Neutrophil (primary cell): ENCODE results near the gene CREB5.

Experiments
- H3K27ac ChIP-seq: fragments of 200-600 bp; sonication (generic); 2 replicates; pipeline ENCODE4 v1.5.1; 2016; ENCODE audit warnings: mild to moderate bottlenecking, moderate library complexity
- H3K27me3 ChIP-seq: fragments of 200-600 bp; sonication (generic); 2 replicates; pipeline ENCODE4 v1.6.0; 2016; ENCODE audit warnings: mild to moderate bottlenecking
- H3K36me3 ChIP-seq: fragments of 200-600 bp; sonication (generic); 2 replicates; pipeline ENCODE4 v1.5.1; 2017
- H3K4me1 ChIP-seq, 2 experiments: fragments of 200-600 bp in 1 of 2; sonication (generic) in 1 of 2; 1 replicate in 1 of 2; 2 replicates in 1 of 2; pipeline versions ENCODE4 v1.5.1 to v1.6.1; 2013 to 2016; ENCODE audit warnings: low read depth in 1 of 2, low read length in 1 of 2, mild to moderate bottlenecking in 1 of 2, moderate library complexity in 1 of 2; ENCODE audit not compliant: control insufficient read depth in 1 of 2, insufficient read depth in 1 of 2
- H3K4me3 ChIP-seq, 2 experiments: fragments of 200-600 bp in 1 of 2; sonication (generic) in 1 of 2; 1 replicate in 1 of 2; 2 replicates in 1 of 2; pipeline ENCODE4 v1.5.1; 2013 to 2016; ENCODE audit warnings: low read depth in 1 of 2, low read length in 1 of 2, mild to moderate bottlenecking in 1 of 2, moderate library complexity in 1 of 2
- H3K9me3 ChIP-seq: fragments of 200-600 bp; sonication (generic); 2 replicates; pipeline ENCODE4 v1.5.1; 2016
- TF ChIP-seq, protein P1 (sequence below): fragments of 200-600 bp; sonication (generic); IDR thresholded peaks from 2 replicates; pipeline ENCODE4 v1.5.1; 2016; ENCODE audit warnings: antibody characterized with exemption

CREB5 gene

DNA sequence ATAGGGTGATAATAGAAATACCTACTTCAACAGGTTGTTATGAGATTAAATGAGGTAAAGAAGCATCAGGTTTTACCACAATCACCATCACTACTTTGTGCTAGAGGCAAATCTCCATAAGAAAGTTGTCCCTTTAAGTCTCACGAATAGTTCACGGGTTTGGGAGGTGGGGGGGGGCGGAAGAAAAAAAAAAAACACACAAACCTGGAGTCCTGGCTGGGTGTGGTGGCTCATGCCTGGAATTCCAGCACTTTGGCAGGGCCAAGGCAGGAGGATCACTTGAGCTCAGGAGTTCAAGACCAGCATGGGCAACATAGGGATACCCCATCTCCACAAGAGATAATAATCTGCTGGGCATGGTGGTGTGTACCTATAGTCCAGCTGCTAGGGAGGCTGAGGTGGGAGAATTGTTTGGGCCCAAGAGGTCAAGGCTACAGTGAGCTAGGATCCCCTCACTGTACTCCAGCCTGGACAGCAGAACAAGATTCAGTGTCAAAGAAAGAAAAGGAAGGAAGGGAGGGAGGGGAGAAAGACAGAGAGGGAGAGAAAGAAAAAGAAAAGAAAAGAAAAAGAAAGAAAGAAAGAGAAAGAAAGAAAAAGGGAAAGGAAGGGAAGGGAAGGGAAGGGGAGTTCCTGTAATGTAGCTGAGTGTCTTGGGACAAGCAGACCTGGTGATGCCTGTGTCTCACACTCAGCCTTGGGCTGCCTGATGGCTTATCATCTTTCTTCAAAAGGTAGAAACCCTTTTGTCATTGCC is 231.4 kb downstream of the CREB5 start:
- H3K4me3 ChIP-seq = no peak overlapping the region
- H3K36me3 ChIP-seq = no peaks in the 10 kb centered on the region
- H3K4me1 ChIP-seq = no peaks in the 10 kb centered on the region
- no peaks in the 10 kb centered on the region for H3K9me3 ChIP-seq
- no peak overlapping the region for H3K27ac ChIP-seq
- H3K27me3 ChIP-seq = no peaks in the 10 kb centered on the region
- TF ChIP-seq, protein P1, sequence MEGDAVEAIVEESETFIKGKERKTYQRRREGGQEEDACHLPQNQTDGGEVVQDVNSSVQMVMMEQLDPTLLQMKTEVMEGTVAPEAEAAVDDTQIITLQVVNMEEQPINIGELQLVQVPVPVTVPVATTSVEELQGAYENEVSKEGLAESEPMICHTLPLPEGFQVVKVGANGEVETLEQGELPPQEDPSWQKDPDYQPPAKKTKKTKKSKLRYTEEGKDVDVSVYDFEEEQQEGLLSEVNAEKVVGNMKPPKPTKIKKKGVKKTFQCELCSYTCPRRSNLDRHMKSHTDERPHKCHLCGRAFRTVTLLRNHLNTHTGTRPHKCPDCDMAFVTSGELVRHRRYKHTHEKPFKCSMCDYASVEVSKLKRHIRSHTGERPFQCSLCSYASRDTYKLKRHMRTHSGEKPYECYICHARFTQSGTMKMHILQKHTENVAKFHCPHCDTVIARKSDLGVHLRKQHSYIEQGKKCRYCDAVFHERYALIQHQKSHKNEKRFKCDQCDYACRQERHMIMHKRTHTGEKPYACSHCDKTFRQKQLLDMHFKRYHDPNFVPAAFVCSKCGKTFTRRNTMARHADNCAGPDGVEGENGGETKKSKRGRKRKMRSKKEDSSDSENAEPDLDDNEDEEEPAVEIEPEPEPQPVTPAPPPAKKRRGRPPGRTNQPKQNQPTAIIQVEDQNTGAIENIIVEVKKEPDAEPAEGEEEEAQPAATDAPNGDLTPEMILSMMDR = no peak

GRCh38 chr7:28645866-28646265 is 233.5 kb downstream of the CREB5 start:
- Histone ChIP-seq H3K4me1 (no peaks in the 10 kb centered on the region), H3K4me3 (no peak overlapping the region), H3K36me3 (no peaks in the 10 kb centered on the region), H3K9me3 (no peaks in the 10 kb centered on the region), H3K27me3 (no peaks in the 10 kb centered on the region), H3K27ac (no peak overlapping the region)
- TF ChIP-seq, protein P1 = no peak

DNA sequence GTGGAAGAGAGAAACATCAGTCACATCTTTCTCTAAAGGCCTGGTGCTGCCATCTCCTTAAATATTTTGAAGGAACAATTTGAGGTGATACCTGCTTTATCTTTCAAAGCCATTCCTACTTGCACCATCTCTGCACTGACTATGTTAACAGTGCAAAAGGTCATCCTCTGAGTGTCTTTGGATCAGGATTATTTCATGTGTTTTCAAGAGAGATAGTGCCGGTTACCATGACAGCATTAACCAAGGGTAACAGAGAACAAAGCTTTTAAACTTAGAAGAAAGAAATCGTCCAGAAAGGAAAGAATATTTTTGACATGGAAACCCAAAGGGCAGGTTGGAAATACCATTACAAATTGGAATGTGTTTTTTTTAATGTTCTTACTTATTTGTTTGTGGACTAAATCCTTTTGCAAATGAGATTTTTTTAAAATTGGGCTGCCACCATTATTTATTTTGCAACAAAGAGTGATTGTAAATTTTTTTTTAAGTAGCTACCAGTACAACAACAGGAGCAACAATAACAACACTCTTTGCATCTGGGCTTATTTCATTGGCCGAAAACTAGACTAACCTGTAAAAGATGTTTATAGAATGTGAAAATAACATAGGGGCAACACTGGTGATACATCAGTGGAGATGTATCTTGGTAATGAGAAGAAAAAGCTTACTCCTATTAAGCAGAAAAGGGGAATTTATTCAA is 234.2 kb downstream of the CREB5 start:
- Histone ChIP-seq H3K27ac (no peak overlapping the region), H3K9me3 (no peaks in the 10 kb centered on the region), H3K4me1 (no peaks in the 10 kb centered on the region), H3K27me3 (no peaks in the 10 kb centered on the region), H3K36me3 (no peaks in the 10 kb centered on the region), H3K4me3 (no peak overlapping the region)
- TF ChIP-seq, protein P1 = no peak

- Histone ChIP-seq H3K36me3 (no peaks in the 10 kb centered on the region), H3K27ac (no peak overlapping the region), H3K9me3 (no peaks in the 10 kb centered on the region), H3K4me1 (no peaks in the 10 kb centered on the region), H3K4me3 (no peak overlapping the region), H3K27me3 (no peaks in the 10 kb centered on the region)
- TF ChIP-seq, protein P1 = no peak
These were observed 234.7 kb downstream of the CREB5 start for GRCh38 chr7:28647076-28647421.

DNA sequence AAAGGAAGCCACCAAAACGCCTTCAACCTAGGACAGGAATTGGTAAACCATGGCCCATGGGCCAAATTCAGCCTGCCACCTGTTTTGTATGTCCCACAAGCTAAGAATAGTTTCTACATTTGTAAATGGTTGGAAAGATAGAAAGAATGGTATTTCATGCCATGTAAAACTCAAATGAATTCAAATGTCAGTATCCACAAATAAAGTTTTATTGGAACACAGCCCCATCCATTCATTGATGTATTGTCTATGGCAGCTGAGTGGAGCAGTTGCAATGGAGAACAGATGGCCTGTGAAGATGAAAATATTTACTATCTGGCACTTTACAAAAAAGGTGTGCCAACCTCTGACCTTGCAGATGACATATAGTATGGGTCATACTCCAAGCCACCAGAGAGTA is 236.9 kb downstream of the CREB5 start:
- TF ChIP-seq, protein P1 = no peak

More for the DNA sequence above, 236.9 kb downstream of the CREB5 start:
- Histone ChIP-seq H3K27ac (no peak overlapping the region), H3K4me3 (no peak overlapping the region), H3K36me3 (no peaks in the 10 kb centered on the region), H3K9me3 (no peaks in the 10 kb centered on the region), H3K4me1 (no peaks in the 10 kb centered on the region), H3K27me3 (no peaks in the 10 kb centered on the region)
